GM23338 (cell line): ENCODE data around the gene PPM1H. TPM values are rescaled to one million over a fixed set of nuclear protein-coding genes. Genes with fewer than 3 reads are reported as not detected.
A peak's percentile ranks its signal among the peaks of the same experiment; 100 is the strongest.

Experiments used
- ATAC-seq: fragments of 200-7000 bp; cut with Tn5 transposase; 3 replicates; pipeline ENCODE4 v1.9.1; 2020
- DNase-seq: peaks from one replicate; pipeline ENCODE4 v3.0.0-alpha.2; 2015; ENCODE audit warnings: low spot score
- H2AFZ ChIP-seq: fragments of 200-600 bp; sonication (generic); 2 replicates; pipeline ENCODE4 v1.8.0; 2016; ENCODE audit warnings: antibody characterized with exemption, mild to moderate bottlenecking, moderate library complexity
- H3F3A ChIP-seq: fragments of 200-600 bp; sonication (generic); replicated peaks from 2 replicates; pipeline ENCODE4 v1.8.0; 2017; ENCODE audit warnings: antibody characterized with exemption, mixed run types, low read depth
- H3K27ac ChIP-seq: fragments of 200-600 bp; sonication (generic); 2 replicates; pipeline ENCODE4 v1.6.1; 2016; ENCODE audit warnings: low read depth
- H3K27me3 ChIP-seq: fragments of 200-600 bp; sonication (generic); 2 replicates; pipeline ENCODE4 v1.8.0; 2016; ENCODE audit warnings: mild to moderate bottlenecking, mixed run types, moderate library complexity; ENCODE audit not compliant: insufficient read depth
- H3K36me3 ChIP-seq: fragments of 200-600 bp; sonication (generic); 2 replicates; pipeline ENCODE4 v1.8.0; 2016; ENCODE audit warnings: mild to moderate bottlenecking; ENCODE audit not compliant: insufficient read depth
- H3K4me1 ChIP-seq: fragments of 200-600 bp; sonication (generic); 2 replicates; pipeline ENCODE4 v1.8.0; 2016; ENCODE audit warnings: mild to moderate bottlenecking, moderate library complexity; ENCODE audit not compliant: insufficient read depth
- H3K4me2 ChIP-seq: fragments of 200-600 bp; sonication (generic); 2 replicates; pipeline ENCODE4 v1.7.1; 2017; ENCODE audit warnings: mixed run types
- H3K4me3 ChIP-seq: fragments of 200-600 bp; sonication (generic); 2 replicates; pipeline ENCODE4 v1.6.1; 2016; ENCODE audit warnings: mixed run types
- H3K79me2 ChIP-seq: fragments of 200-600 bp; sonication (generic); replicated peaks from 2 replicates; pipeline ENCODE4 v1.8.0; 2017; ENCODE audit warnings: mild to moderate bottlenecking; ENCODE audit not compliant: insufficient read depth
- H3K9me2 ChIP-seq: fragments of 200-600 bp; sonication (generic); 2 replicates; pipeline ENCODE4 v1.8.0; 2017; ENCODE audit not compliant: insufficient read depth
- H4K20me1 ChIP-seq: fragments of 200-600 bp; sonication (generic); replicated peaks from 2 replicates; pipeline ENCODE4 v1.8.0; 2017; ENCODE audit warnings: mild to moderate bottlenecking; ENCODE audit not compliant: insufficient read depth
- H3K27ac Mint-ChIP-seq: 2 replicates; pipeline ENCODE4 v1.8.0; 2020; ENCODE audit warnings: inconsistent platforms, mild to moderate bottlenecking, moderate library complexity, mixed read lengths
- H3K27me3 Mint-ChIP-seq: 3 replicates; pipeline ENCODE4 v1.8.0; 2022; ENCODE audit warnings: low read depth, mild to moderate bottlenecking, moderate library complexity, mixed read lengths, inconsistent platforms; ENCODE audit not compliant: insufficient read depth, poor library complexity
- H3K36me3 Mint-ChIP-seq: 3 replicates; pipeline ENCODE4 v1.8.0; 2021; ENCODE audit warnings: low read depth, mild to moderate bottlenecking, inconsistent platforms, moderate library complexity, mixed read lengths
- H3K4me1 Mint-ChIP-seq: 3 replicates; pipeline ENCODE4 v1.8.0; 2020; ENCODE audit warnings: mild to moderate bottlenecking, inconsistent platforms, mixed read lengths
- H3K4me3 Mint-ChIP-seq: 3 replicates; pipeline ENCODE4 v1.8.0; 2021; ENCODE audit warnings: moderate library complexity, mild to moderate bottlenecking, inconsistent platforms, mixed read lengths
- H3K9me3 Mint-ChIP-seq: 3 replicates; pipeline ENCODE4 v1.8.0; 2020; ENCODE audit warnings: moderate library complexity, mild to moderate bottlenecking, inconsistent platforms, mixed read lengths
- CREB1 ChIP-seq: fragments of 250-450 bp; sonication (Bioruptor Pico); IDR thresholded peaks from 2 replicates; pipeline ENCODE4 v1.5.0; 2020; ENCODE audit warnings: low read depth, mild to moderate bottlenecking, moderate library complexity
- EZH2 ChIP-seq: fragments of 200-600 bp; sonication (generic); IDR thresholded peaks from one replicate; pipeline ENCODE4 v1.8.0; 2017; ENCODE audit warnings: antibody characterized with exemption, mild to moderate bottlenecking, low read depth; ENCODE audit not compliant: unreplicated experiment
- NANOG ChIP-seq: IDR thresholded peaks from 2 replicates; pipeline ENCODE4 v1.6.1; 2016; ENCODE audit warnings: antibody characterized with exemption, borderline replicate concordance
- POLR2AphosphoS5 ChIP-seq: IDR thresholded peaks from 2 replicates; pipeline ENCODE4 v1.6.1; 2016; ENCODE audit warnings: antibody characterized with exemption, low read depth
- STAT1 ChIP-seq: IDR thresholded peaks from one replicate; pipeline ENCODE4 v1.6.1; 2016; ENCODE audit warnings: antibody characterized with exemption; ENCODE audit not compliant: unreplicated experiment
- ZNF331 ChIP-seq: fragments of 250-450 bp; sonication (Bioruptor Pico); IDR thresholded peaks from 2 replicates; pipeline ENCODE4 v1.5.0; 2020; ENCODE audit warnings: low read depth, mild to moderate bottlenecking, moderate library complexity
- polyA plus RNA-seq: library from polyadenylated mRNA; unstranded; fragments of >200 nt; fragmentation: Nextera tagmentation; extraction: Ambion mirVana; gene quantifications from 2 replicates; pipeline ENCODE4 v1.2.1, GENCODE V29; 2016
- total RNA-seq: library from RNA; depleted of rRNA; stranded (reverse); fragments of >200 nt; shearing (Covaris generic); gene quantifications from 2 replicates; pipeline ENCODE4 v1.2.3, GENCODE V29; 2014
- TF ChIP-seq, protein P1 (sequence below), 2 experiments: fragments of 200-600 bp in 1 of 2; sonication (generic) in 1 of 2; conservative IDR thresholded peaks; 2 replicates each; pipeline versions ENCODE4 v1.5.1 to v1.6.1; 2016 to 2017; ENCODE audit warnings: antibody characterized with exemption in 2 of 2, low read depth in 2 of 2, mild to moderate bottlenecking in 2 of 2, moderate library complexity in 1 of 2
- TF ChIP-seq, protein P2 (sequence below): IDR thresholded peaks from 2 replicates; pipeline ENCODE4 v1.6.1; 2016; ENCODE audit warnings: antibody characterized with exemption

Gene PPM1H
- total and polyA plus RNA-seq, 2 experiments from 2014 or later, result 11.4 to 41.2 TPM

GRCh38 chr12:62817556-62818271, 117.2 kb downstream of the PPM1H start:
- Histone ChIP-seq H3K4me1 (peaks cover 8% of the 10 kb centered on the region), H4K20me1 (no peaks in the 10 kb centered on the region; the same call in none of the 2 replicates), H3K27me3 (no peaks in the 10 kb centered on the region), H3K36me3 (no peaks in the 10 kb centered on the region), H3K27ac (0 out of 2 replicates have a peak overlapping the region, but pooled peaks have one; percentile 30), H3K4me2 (peak overlapping the region; percentile 44), H3F3A (no peaks in the 10 kb centered on the region), H3K9me2 (peaks cover 3% of the 10 kb centered on the region; the same call in 1 of the 2 replicates), H3K79me2 (peaks cover 15% of the 10 kb centered on the region), H2AFZ (no peak overlapping the region), H3K4me3 (no peak overlapping the region)
- DNase-seq, result no peak
- Mint-ChIP-seq H3K36me3 (no peaks in the 10 kb centered on the region), H3K4me1 (peaks cover 24% of the 10 kb centered on the region), H3K27me3 (peaks cover 2% of the 10 kb centered on the region), H3K27ac (0 out of 2 replicates have a peak overlapping the region, but pooled peaks have one; percentile 19), H3K4me3 (no peak overlapping the region), H3K9me3 (no peaks in the 10 kb centered on the region)
- TF ChIP-seq, protein P1, sequence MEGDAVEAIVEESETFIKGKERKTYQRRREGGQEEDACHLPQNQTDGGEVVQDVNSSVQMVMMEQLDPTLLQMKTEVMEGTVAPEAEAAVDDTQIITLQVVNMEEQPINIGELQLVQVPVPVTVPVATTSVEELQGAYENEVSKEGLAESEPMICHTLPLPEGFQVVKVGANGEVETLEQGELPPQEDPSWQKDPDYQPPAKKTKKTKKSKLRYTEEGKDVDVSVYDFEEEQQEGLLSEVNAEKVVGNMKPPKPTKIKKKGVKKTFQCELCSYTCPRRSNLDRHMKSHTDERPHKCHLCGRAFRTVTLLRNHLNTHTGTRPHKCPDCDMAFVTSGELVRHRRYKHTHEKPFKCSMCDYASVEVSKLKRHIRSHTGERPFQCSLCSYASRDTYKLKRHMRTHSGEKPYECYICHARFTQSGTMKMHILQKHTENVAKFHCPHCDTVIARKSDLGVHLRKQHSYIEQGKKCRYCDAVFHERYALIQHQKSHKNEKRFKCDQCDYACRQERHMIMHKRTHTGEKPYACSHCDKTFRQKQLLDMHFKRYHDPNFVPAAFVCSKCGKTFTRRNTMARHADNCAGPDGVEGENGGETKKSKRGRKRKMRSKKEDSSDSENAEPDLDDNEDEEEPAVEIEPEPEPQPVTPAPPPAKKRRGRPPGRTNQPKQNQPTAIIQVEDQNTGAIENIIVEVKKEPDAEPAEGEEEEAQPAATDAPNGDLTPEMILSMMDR (conservative IDR thresholded peaks at IDR 0.05; ENCODE audit: low read depth in 2 of 2), result 0 out of 4 replicates have a peak, but pooled peaks of 1 of the 2 experiments have one; percentile 7
- TF ChIP-seq EZH2, result no peak
- peak; percentile 67 for ATAC-seq

- no peaks in the 10 kb centered on the region; the same call in 1 of the 2 replicates for H3K9me2 ChIP-seq
- no peak overlapping the region for H3K4me3 Mint-ChIP-seq
- H3K4me3 ChIP-seq, result no peak overlapping the region
Observed at GRCh38 chr12:62814243-62814642, 120.7 kb downstream of the PPM1H start.

DNA sequence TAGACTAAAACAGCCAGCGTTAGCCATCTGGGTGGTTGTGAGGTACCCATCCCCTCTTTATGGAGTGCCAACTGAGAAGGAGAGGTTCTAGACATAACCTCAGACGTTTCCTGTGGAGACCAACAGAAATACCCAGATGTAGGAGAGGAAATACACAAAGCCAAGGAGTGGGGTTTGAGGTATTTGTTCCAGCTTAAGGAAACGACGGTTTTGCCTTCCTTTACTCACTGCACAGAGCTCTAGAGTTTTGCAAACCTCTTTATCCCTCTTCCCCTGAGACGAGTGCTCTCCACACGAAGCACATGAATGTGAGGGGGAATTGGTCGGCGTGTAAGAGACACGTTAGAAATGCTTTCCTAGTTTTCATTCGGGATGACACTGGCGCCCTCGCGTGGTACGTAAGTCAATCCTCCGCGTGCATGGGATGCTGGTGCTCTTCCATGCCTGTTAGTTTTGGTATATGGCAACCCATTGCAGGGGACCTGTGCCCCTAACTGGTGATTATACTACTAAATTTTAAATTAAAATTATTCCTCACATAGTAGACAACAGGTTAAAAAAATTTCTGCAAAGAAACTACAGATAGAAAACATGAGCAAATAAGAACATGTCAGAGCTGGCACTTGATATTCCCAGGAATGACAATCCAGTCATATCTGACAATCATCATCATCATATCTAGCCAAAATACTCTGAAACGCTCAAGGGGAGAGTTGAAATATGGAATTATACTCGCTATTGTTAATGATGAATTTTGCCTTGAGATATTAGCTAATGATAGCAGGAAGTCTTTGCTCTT, 121.7 kb downstream of the PPM1H start:
- Histone ChIP-seq H3K36me3 (no peaks in the 10 kb centered on the region), H4K20me1 (no peaks in the 10 kb centered on the region; the same call in 1 of the 2 replicates), H2AFZ (no peak overlapping the region), H3F3A (no peaks in the 10 kb centered on the region), H3K27me3 (no peaks in the 10 kb centered on the region), H3K4me2 (peak overlapping the region; percentile 14; the same call in 1 of the 2 replicates), H3K27ac (no peak overlapping the region), H3K79me2 (0 out of 2 replicates have a peak, but pooled peaks cover 4% of the 10 kb centered on the region), H3K4me1 (peaks cover 8% of the 10 kb centered on the region), H3K4me3 (no peak overlapping the region), H3K9me2 (no peaks in the 10 kb centered on the region; the same call in 1 of the 2 replicates)
- H3K36me3 Mint-ChIP-seq, result no peaks in the 10 kb centered on the region
- peaks cover 16% of the 10 kb centered on the region for H3K4me1 Mint-ChIP-seq
- H3K9me3 Mint-ChIP-seq, result no peaks in the 10 kb centered on the region
- DNase-seq (peak; percentile 89), ATAC-seq (peak; percentile 91)
- H3K4me3 Mint-ChIP-seq, result no peak overlapping the region
- H3K27ac Mint-ChIP-seq, result no peak overlapping the region
- peaks cover 3% of the 10 kb centered on the region for H3K27me3 Mint-ChIP-seq
- TF ChIP-seq NANOG, result no peak
- TF ChIP-seq, protein P2, sequence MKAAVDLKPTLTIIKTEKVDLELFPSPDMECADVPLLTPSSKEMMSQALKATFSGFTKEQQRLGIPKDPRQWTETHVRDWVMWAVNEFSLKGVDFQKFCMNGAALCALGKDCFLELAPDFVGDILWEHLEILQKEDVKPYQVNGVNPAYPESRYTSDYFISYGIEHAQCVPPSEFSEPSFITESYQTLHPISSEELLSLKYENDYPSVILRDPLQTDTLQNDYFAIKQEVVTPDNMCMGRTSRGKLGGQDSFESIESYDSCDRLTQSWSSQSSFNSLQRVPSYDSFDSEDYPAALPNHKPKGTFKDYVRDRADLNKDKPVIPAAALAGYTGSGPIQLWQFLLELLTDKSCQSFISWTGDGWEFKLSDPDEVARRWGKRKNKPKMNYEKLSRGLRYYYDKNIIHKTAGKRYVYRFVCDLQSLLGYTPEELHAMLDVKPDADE, result no peak
- TF ChIP-seq, protein P1 (conservative IDR thresholded peaks at IDR 0.05; ENCODE audit: low read depth in 2 of 2), result peak; percentile 83 to 92
- no peak for TF ChIP-seq EZH2
- no peak for TF ChIP-seq STAT1
- peak; percentile 26; the same call in 1 of the 2 replicates for TF ChIP-seq CREB1
- no peak for TF ChIP-seq ZNF331 (CRISPR knock-in tag)
- TF ChIP-seq POLR2AphosphoS5, result no peak

More at GRCh38 chr12:62814243-62814642, 120.7 kb downstream of the PPM1H start:
- no peaks in the 10 kb centered on the region for H3F3A ChIP-seq
- H3K4me1 ChIP-seq, result peaks cover 8% of the 10 kb centered on the region
- ATAC-seq, result no peak
- no peak for TF ChIP-seq STAT1
- H3K79me2 ChIP-seq, result peaks cover 4% of the 10 kb centered on the region; the same call in 1 of the 2 replicates
- H2AFZ ChIP-seq, result no peak overlapping the region
- no peaks in the 10 kb centered on the region for H3K36me3 ChIP-seq
- no peaks in the 10 kb centered on the region for H3K36me3 Mint-ChIP-seq
- no peak overlapping the region for H3K4me2 ChIP-seq
- no peaks in the 10 kb centered on the region for H3K9me3 Mint-ChIP-seq
- peaks cover 19% of the 10 kb centered on the region for H3K4me1 Mint-ChIP-seq
- no peak overlapping the region for H3K27ac Mint-ChIP-seq
- no peak overlapping the region for H3K27ac ChIP-seq
- no peak for DNase-seq
- H3K27me3 Mint-ChIP-seq, result peaks cover 2% of the 10 kb centered on the region
- H3K27me3 ChIP-seq, result no peaks in the 10 kb centered on the region
- no peaks in the 10 kb centered on the region; the same call in 1 of the 2 replicates for H4K20me1 ChIP-seq
